CD4-positive, alpha-beta T cell (primary cell): Measurements from ENCODE around the gene SMDT1. TPM values are rescaled to one million over a fixed set of nuclear protein-coding genes. Genes with fewer than 3 reads are reported as not detected.

Source experiments
- ATAC-seq: fragments of 200-7000 bp; cut with Tn5 transposase; one replicate; pipeline ENCODE4 v1.10.0; 2022; ENCODE audit warnings: mild to moderate bottlenecking; ENCODE audit not compliant: poor library complexity
- CTCF ChIA-PET: fragments of 350-600 bp; sonication (Branson Sonifier 250); formaldehyde crosslinking; loops from one replicate; lab custom pipeline; 2021; ENCODE audit warnings: antibody characterized with exemption, inconsistent platforms; lab: Charles Lee
- POLR2A ChIA-PET: fragments of 350-600 bp; sonication (Branson Sonifier 250); formaldehyde crosslinking; loops from one replicate; lab custom pipeline; 2021; ENCODE audit warnings: antibody characterized with exemption, inconsistent platforms; lab: Charles Lee
- DNase-seq, 14 experiments: peaks; one replicate each; pipeline ENCODE4 v3.0.0-alpha.2; 2013 to 2020; ENCODE audit warnings: mixed read lengths in 2 of 14
- H3K27ac ChIP-seq, 2 donors: one replicate each; pipeline versions ENCODE4 v1.5.1 to v1.7.0; 2013; ENCODE audit warnings: low read length in 2 of 2, low read depth in 1 of 2, mild to moderate bottlenecking in 1 of 2
- H3K27me3 ChIP-seq, 2 experiments: 1 replicate in 1 of 2; 2 replicates in 1 of 2; pipeline versions ENCODE4 v1.6.1 to v1.7.0; 2013; ENCODE audit warnings: low read length in 2 of 2, control low read depth in 1 of 2, mild to moderate bottlenecking in 1 of 2, moderate library complexity in 1 of 2; ENCODE audit not compliant: insufficient read depth in 2 of 2, control insufficient read depth in 1 of 2
- H3K36me3 ChIP-seq: one replicate; pipeline ENCODE4 v1.6.1; 2013; ENCODE audit warnings: low read length, control low read depth; ENCODE audit not compliant: insufficient read depth
- H3K4me1 ChIP-seq: one replicate; pipeline ENCODE4 v1.6.1; 2013; ENCODE audit warnings: low read length, control low read depth; ENCODE audit not compliant: insufficient read depth
- H3K4me3 ChIP-seq: one replicate; pipeline ENCODE4 v1.5.1; 2013; ENCODE audit warnings: mild to moderate bottlenecking, low read length, moderate library complexity
- H3K9me3 ChIP-seq, 2 experiments: 1 replicate in 1 of 2; 2 replicates in 1 of 2; pipeline versions ENCODE4 v1.6.1 to v1.7.0; 2013; ENCODE audit warnings: low read length in 2 of 2, mild to moderate bottlenecking in 2 of 2, control low read depth in 1 of 2, moderate library complexity in 1 of 2; ENCODE audit not compliant: control insufficient read depth in 1 of 2, insufficient read depth in 1 of 2
- H3K27ac Mint-ChIP-seq: one replicate; pipeline ENCODE4 v1.8.0; 2020; ENCODE audit warnings: mixed read lengths
- H3K27me3 Mint-ChIP-seq: one replicate; pipeline ENCODE4 v1.8.0; 2021; ENCODE audit warnings: mixed read lengths
- H3K36me3 Mint-ChIP-seq: one replicate; pipeline ENCODE4 v1.8.0; 2021; ENCODE audit warnings: low read depth, mixed read lengths
- H3K4me1 Mint-ChIP-seq: one replicate; pipeline ENCODE4 v1.8.0; 2021; ENCODE audit warnings: low read depth, mixed read lengths
- H3K4me3 Mint-ChIP-seq: one replicate; pipeline ENCODE4 v1.8.0; 2020; ENCODE audit warnings: mild to moderate bottlenecking, mixed read lengths
- H3K9me3 Mint-ChIP-seq: one replicate; pipeline ENCODE4 v1.8.0; 2020; ENCODE audit warnings: mixed read lengths
- intact Hi-C, 2 experiments: fragments of 100-400 bp; cut with DNase I in 1 of 2; cut with micrococcal nuclease in 1 of 2; formaldehyde crosslinking; loops; one replicate each; pipeline versions ENCODE4 v1.15.1 to v1.9.0; 2023 to 2025; cut with DNase I, micrococcal nuclease
- total RNA-seq, 174 experiments: library from RNA in 2 of 174; stranded (reverse) in 2 of 174; gene quantifications; one replicate each; pipeline ENCODE4 v1.2.3 and lab custom pipeline; 2021 to 2026
- TF ChIP-seq, protein P1 (sequence below): fragments of 200-600 bp; IDR thresholded peaks from one replicate; pipeline ENCODE4 v1.8.0; 2022; ENCODE audit warnings: antibody characterized with exemption, mild to moderate bottlenecking

Gene SMDT1
- total RNA-seq, 2 experiments from 2014 or later = 84.7 to 86.4 TPM

DNA sequence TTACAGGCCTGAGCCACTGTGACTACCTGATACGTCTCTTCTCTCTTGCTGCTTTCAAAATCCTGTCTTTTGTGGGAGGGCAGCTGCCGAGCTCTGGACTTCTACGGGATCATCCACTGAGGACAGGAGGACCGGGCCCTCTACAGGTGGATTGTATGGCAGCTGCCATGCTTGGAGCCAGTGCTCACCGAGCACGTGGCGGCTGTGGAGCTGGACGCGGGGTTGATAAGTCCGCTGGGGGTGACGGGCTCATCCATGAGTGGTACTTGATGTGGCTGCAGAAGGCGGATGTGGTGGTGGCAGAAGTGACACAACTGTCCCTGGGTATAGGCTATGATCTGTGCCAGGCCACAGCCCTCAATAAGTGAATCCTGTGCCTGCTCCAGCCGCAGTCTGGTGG, 53.0 kb downstream of the SMDT1 start:
- H3K27ac Mint-ChIP-seq = no peak overlapping the region
- H3K4me1 Mint-ChIP-seq = peaks cover 9% of the 10 kb centered on the region
- H3K27ac ChIP-seq = no peak overlapping the region
- H3K27me3 Mint-ChIP-seq = no peaks in the 10 kb centered on the region
- H3K9me3 Mint-ChIP-seq = no peaks in the 10 kb centered on the region
- POLR2A ChIA-PET = interaction anchor here (1.3 kb wide), 2 partner anchors 11 to 42 kb away, joined by 4 read pairs; partner anchors contain the start of gene NDUFA6
- peaks cover 0 to 6% of the 10 kb centered on the region in 2 experiments for H3K9me3 ChIP-seq
- DNase-seq (no peak), ATAC-seq (no peak)
- TF ChIP-seq, protein P1, sequence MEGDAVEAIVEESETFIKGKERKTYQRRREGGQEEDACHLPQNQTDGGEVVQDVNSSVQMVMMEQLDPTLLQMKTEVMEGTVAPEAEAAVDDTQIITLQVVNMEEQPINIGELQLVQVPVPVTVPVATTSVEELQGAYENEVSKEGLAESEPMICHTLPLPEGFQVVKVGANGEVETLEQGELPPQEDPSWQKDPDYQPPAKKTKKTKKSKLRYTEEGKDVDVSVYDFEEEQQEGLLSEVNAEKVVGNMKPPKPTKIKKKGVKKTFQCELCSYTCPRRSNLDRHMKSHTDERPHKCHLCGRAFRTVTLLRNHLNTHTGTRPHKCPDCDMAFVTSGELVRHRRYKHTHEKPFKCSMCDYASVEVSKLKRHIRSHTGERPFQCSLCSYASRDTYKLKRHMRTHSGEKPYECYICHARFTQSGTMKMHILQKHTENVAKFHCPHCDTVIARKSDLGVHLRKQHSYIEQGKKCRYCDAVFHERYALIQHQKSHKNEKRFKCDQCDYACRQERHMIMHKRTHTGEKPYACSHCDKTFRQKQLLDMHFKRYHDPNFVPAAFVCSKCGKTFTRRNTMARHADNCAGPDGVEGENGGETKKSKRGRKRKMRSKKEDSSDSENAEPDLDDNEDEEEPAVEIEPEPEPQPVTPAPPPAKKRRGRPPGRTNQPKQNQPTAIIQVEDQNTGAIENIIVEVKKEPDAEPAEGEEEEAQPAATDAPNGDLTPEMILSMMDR = no peak
- no peaks in the 10 kb centered on the region for H3K27me3 ChIP-seq
- H3K4me3 ChIP-seq = no peak overlapping the region
- H3K4me1 ChIP-seq = no peaks in the 10 kb centered on the region
- intact Hi-C loops = loop anchor here in 1 of 2 experiments (5.0 kb wide), 1 partner anchor 35 kb away; no protein-coding TSS in a partner anchor
- CTCF ChIA-PET = no interaction called here
- no peaks in the 10 kb centered on the region for H3K36me3 Mint-ChIP-seq
- H3K4me3 Mint-ChIP-seq = no peak overlapping the region
- H3K36me3 ChIP-seq = no peaks in the 10 kb centered on the region

Other genes with a start within 250 kb of the SMDT1 start
- gene SREBF2, start 246.6 kb upstream of the SMDT1 start, total RNA-seq = 10 to 100 TPM; 67.2 to 69.9 TPM
- under 1 TPM; 0.56 to 0.60 TPM for gene SHISA8, start 164.6 kb upstream of the SMDT1 start, total RNA-seq
- gene TNFRSF13C, start 152.9 kb upstream of the SMDT1 start, total RNA-seq = 10 to 100 TPM; 12.2 to 12.9 TPM
- 1 to 10 TPM; 7.6 to 8.4 TPM for gene CENPM, start 132.5 kb upstream of the SMDT1 start, total RNA-seq
- gene SEPTIN3, start 110.3 kb upstream of the SMDT1 start, total RNA-seq = under 1 TPM; 0.20 to 0.22 TPM
- 1 to 10 TPM in 1 of 2 experiments, under 1 TPM in 1; 0.38 to 1.7 TPM for gene WBP2NL, start 80.9 kb upstream of the SMDT1 start, total RNA-seq
- gene NAGA, start 8.9 kb upstream of the SMDT1 start, total RNA-seq = 1 to 10 TPM; 2.6 to 3.2 TPM
- under 1 TPM; 0.27 to 0.42 TPM for gene PHETA2, start 5.5 kb upstream of the SMDT1 start, total RNA-seq
- gene NDUFA6, start 11.1 kb downstream of the SMDT1 start, total RNA-seq = 10 to 100 TPM; 52.8 to 59.8 TPM
- 1 to 10 TPM; 7.4 to 7.5 TPM for gene CYP2D6, start 51.1 kb downstream of the SMDT1 start, total RNA-seq
- gene TCF20, start 191.0 kb downstream of the SMDT1 start, total RNA-seq = 10 to 100 TPM; 61.6 to 64.1 TPM